Stromal cell of bone marrow (primary cell): ENCODE data around the gene SMIM35.

ENCODE experiments used
- DNase-seq: peaks from one replicate; pipeline ENCODE4 v3.0.0-alpha.2; 2012; ENCODE audit warnings: low read depth

The SMIM35 gene

GRCh38 chr11:118057251-118058145, 29.3 kb downstream of the SMIM35 start:
- no peak for DNase-seq

GRCh38 chr11:118056806-118057205, 30.0 kb downstream of the SMIM35 start:
- DNase-seq = no peak

GRCh38 chr11:118055966-118056365, 30.8 kb downstream of the SMIM35 start:
- DNase-seq = no peak

GRCh38 chr11:118054712-118055640, 31.8 kb downstream of the SMIM35 start:
- DNase-seq = no peak

DNA sequence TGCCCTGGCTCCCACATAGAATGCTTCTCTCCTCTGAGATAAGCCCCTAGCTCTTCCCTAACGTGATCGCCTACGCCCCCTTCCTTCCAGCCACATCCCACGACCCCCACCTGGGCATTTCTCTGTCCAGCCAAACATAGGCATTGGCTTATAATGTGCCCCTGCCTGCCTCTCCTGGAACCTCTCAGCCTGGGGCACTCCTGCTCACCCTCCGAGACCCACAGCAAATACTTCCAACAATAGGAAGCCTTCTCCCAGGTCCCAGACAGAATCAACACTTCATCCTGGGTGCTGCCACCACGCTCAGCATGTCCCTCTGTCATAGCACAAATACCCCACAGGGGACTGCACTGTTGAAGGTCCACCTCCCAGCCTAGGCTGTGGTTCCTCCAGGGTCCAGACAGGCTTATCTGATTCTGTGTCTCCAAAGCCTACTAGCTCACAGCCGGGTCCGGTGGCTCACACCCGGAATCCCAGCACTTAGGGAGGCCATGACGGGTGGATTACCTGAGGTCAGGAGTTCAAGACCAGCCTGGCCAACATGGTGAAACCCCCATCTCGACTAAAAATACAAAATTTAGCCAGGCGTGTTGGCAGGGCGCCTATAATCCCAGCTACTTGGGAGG, 34.1 kb downstream of the SMIM35 start:
- no peak for DNase-seq

- DNase-seq = no peak
Observed at GRCh38 chr11:118051611-118052461, 34.9 kb downstream of the SMIM35 start.

DNA sequence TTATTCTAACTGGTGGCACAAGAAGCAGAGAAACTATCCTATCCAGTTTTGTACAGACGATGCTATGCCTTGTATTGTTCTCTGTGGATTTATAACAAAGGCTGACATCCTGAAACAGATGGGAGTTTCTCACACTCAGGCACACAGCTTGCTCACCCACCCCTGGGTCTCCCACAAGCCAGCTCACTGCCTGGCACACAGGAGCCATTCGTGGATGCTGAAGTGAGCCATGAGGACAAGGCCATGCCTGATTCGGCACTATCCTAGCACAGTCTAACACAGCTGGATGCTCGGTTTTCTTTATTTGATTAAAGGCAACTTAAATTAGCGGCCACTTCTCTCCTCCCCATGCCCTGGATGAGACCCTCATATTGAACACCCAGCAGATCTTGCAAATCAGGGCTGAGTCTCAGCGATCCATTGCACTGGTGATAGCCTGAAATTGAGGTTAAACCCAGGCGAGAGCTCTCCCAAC, 35.6 kb downstream of the SMIM35 start:
- no peak for DNase-seq

- no peak for DNase-seq
Observed at GRCh38 chr11:118050208-118050891, 36.4 kb downstream of the SMIM35 start.

DNA sequence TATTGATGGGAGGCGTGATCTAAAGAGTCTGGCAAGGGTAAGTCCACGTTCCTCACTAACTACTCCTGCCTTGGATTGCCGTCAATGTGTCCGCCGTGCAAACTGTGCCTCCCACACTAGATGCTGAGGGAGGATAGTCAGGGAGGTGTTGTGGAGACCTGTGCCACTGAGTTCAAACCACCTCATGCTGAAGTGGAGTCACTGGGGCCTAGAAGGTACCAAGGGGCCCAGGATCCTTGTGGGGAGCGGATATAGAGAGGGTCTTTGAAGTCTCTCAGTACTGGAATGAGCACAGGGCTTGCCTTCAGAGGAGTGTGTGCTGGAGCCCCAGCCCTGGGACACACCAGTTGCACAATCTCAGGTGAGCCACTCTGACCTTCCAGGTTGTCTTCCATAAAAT, 37.0 kb downstream of the SMIM35 start:
- DNase-seq = no peak

DNA sequence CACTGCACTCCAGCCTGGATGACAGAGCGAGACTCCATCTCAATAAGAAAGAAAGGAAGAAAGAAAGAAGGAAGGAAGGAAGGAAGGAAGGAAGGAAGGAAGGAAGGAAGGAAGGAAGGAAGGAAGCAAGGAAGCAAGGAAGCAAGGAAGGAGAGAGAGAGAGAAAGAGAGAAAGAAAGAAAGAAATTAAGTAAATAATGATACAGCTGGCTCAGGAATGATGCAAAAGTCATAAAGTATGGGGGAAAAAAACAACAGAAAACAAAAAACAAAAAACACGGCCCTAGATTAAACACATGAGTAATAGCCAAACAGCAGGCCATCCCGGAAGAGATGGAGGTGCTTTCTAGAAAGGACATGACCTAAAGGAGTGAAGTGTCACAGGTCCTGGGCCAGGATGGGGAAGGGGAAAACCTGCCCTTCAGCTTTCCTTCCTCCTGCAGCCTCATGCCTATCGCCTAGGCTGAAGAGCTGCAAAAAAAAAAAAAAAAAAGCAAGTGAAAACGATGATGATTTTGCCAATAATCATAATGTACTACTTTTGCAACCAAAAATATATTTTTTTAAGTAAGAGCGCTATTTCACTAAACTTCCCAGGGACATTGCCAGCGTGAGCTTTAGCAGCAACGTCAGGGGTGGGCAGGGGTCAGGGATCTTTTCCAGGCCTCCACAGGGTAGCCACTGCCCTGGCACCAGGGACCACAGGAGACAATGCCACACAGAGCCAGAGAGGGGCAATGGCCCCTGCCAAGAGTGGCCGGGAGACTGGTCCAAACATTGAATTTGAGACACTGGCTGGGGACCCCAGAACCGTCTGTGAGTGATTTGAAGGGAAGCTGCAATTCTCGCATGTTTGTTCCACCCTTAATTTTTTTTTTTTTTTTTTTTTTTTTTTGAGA, 38.0 kb downstream of the SMIM35 start:
- DNase-seq = no peak

GRCh38 chr11:118047749-118048148, 39.0 kb downstream of the SMIM35 start:
- DNase-seq = no peak

- no peak for DNase-seq
Observed at GRCh38 chr11:118046964-118047700, 39.6 kb downstream of the SMIM35 start.

DNA sequence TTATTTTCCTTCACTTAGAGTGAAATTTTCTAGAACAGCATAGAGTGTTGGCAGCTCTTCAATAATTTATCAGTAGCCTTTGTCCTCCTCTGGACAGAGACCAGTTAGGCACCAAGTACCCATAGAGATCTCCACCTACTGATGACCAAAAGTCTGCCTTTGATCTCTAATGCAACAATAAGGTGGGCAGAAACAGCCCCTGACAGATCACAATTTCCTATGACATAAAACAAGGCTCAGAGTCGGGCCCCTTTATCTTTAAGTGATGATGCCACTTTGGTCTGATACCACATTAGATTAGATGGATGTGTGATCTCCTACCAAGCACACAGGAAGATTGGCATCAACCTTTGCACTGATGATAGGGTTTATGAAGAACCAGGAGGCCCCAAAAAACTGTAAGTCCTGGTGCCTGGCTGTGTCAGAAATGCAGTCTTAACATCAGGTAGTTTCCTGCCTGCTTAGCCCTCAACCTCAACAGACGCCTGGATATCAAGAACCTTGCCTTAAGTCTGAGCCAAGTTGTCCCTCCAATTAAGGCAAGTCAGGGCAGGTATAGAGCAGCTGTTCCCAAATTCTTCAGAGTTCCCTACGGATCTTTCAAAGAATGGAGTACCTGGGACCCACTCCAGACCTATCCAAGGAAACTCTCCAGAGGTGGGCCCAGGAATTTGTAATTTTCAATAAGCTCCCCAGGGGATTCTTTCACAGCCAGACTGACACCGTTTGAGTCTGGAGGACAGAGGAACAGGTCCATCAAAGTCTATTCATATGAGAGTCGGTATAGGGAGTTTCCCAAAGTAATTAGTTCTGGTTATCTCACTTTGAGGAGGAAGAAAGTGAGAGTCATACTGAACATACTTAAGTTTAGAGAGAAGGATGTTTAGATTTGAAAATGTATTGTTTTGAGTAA, 40.5 kb downstream of the SMIM35 start:
- DNase-seq = no peak

DNA sequence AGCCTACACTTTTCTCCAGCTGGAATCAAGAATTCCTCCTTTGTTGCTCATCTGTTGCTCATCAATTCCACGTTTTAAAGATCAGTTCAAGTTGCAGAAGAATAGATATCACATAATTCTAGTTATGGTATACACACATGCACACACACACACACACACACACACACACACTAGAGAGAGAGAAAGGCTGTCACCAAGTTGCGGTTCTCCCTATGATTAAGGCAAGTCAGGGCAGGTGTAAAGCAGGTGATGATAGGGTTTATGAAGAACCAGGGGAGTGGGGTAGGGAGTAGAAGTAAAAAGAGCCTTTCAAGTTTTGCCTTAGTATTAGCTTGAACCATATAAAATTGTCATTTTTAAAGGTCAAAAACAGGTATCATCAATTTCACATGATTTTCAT, 41.6 kb downstream of the SMIM35 start:
- DNase-seq = no peak

DNA sequence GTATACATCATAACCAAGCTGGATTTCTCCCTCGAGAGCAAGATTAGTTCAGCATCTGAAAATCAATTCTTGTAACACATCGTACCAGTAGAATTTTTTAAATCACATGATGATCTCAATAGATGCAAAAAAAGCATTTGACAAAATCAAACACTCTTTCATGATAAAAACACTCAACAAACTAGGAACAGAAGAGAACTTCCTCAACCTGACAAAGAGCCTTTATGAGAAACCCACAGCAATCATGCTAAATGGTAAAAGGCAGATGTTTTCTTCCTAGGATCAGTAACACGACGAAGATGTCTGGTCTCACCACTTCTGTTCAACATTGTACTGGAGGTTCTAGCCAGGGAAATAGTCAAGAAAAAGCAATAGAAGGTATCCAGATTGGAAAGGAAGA, 44.0 kb downstream of the SMIM35 start:
- DNase-seq = no peak

GRCh38 chr11:118042141-118042540, 44.6 kb downstream of the SMIM35 start:
- DNase-seq = no peak

DNA sequence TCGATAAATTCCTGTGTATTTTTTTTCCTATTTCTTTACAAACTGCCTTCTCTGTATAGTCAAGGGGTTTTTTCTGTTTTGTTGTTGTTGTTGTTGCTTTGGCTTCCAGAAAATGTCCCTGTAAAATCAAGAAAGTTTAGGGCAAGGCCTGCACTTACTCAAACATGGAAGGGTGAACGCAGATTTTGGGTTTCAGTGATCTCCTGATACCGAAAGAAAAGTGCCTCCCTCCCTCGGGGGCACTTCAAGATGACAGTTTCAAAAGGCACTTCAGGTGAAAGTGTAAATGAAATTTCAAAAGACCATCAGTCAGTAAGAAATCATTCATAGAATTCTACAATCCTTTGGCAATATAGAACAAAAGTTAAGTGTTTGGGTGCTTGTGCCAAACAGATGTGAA, 53.3 kb downstream of the SMIM35 start:
- no peak for DNase-seq

GRCh38 chr11:118028626-118029025, 58.1 kb downstream of the SMIM35 start:
- DNase-seq = no peak
